NT2/D1 (cell line): ENCODE measurements around the gene PLCB4.

Experiments used
- DNase-seq: peaks from one replicate; pipeline ENCODE4 v3.0.0-alpha.2; 2011; ENCODE audit warnings: low read depth, low spot score
- H3K27me3 ChIP-seq: 2 replicates; pipeline ENCODE4 v1.6.0; 2011; ENCODE audit warnings: mild to moderate bottlenecking; ENCODE audit not compliant: insufficient read length, insufficient read depth
- H3K36me3 ChIP-seq: 2 replicates; pipeline ENCODE4 v1.6.1; 2011; ENCODE audit warnings: mild to moderate bottlenecking, low read length, mixed read lengths; ENCODE audit not compliant: insufficient read depth, insufficient read length
- H3K4me1 ChIP-seq: 2 replicates; pipeline ENCODE4 v1.5.1; 2011; ENCODE audit not compliant: insufficient read depth, insufficient read length
- H3K4me3 ChIP-seq: 2 replicates; pipeline ENCODE4 v1.5.1; 2011; ENCODE audit warnings: low read depth; ENCODE audit not compliant: insufficient read length
- H3K9ac ChIP-seq: 2 replicates; pipeline ENCODE4 v1.6.0; 2011; ENCODE audit warnings: low read depth; ENCODE audit not compliant: insufficient read length
- H3K9me3 ChIP-seq: 2 replicates; pipeline ENCODE4 v1.5.1; 2011; ENCODE audit warnings: mild to moderate bottlenecking, low read length; ENCODE audit not compliant: insufficient read depth
- SUZ12 ChIP-seq: IDR thresholded peaks from 2 replicates; pipeline ENCODE4 v1.6.1; 2011; ENCODE audit not compliant: insufficient read length, insufficient read depth; ENCODE audit errors: extremely low read depth
- YY1 ChIP-seq: IDR thresholded peaks from 2 replicates; pipeline ENCODE4 v1.6.1; 2011; ENCODE audit not compliant: insufficient read length, insufficient read depth
- ZNF274 ChIP-seq: IDR thresholded peaks from 2 replicates; pipeline ENCODE4 v1.6.1; 2011; ENCODE audit warnings: mild to moderate bottlenecking, low read depth, low read length

PLCB4 gene

GRCh38 chr20:9025643-9026042, 43.2 kb upstream of the PLCB4 start:
- Histone ChIP-seq H3K9me3 (no peaks in the 10 kb centered on the region), H3K4me3 (no peak overlapping the region), H3K4me1 (no peaks in the 10 kb centered on the region), H3K36me3 (no peaks in the 10 kb centered on the region), H3K9ac (no peak overlapping the region), H3K27me3 (no peaks in the 10 kb centered on the region)
- TF ChIP-seq SUZ12 (no peak), YY1 (no peak), ZNF274 (no peak)
- no peak for DNase-seq

- H3K27me3 ChIP-seq: no peaks in the 10 kb centered on the region
- H3K36me3 ChIP-seq: no peaks in the 10 kb centered on the region
- no peaks in the 10 kb centered on the region for H3K9me3 ChIP-seq
- no peak overlapping the region for H3K4me3 ChIP-seq
- DNase-seq: no peak
- no peak overlapping the region for H3K9ac ChIP-seq
- no peak for TF ChIP-seq ZNF274
- no peak for TF ChIP-seq YY1
- no peak for TF ChIP-seq SUZ12
- H3K4me1 ChIP-seq: no peaks in the 10 kb centered on the region
Measured at GRCh38 chr20:9027626-9028025, 41.3 kb upstream of the PLCB4 start.

DNA sequence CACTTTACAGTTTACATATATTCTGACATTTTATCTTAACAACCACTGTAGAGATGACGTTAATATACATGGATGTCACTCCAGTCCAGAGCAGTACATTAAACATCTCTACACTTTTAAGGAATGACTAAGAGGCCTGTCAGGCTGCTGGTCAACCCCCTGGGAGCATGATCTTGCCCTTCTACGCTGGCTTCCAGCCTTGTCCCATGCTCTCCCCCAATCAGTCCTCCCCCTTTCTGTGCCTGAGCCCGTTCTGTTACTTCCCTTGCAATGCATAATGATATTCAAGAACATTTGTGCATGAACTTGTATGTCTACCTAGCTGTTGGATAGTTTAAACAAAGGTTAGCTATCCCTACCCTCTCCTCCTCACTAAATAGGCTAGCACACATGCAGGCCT, 40.5 kb upstream of the PLCB4 start:
- no peak for DNase-seq
- Histone ChIP-seq H3K27me3 (no peaks in the 10 kb centered on the region), H3K9ac (no peak overlapping the region), H3K4me3 (no peak overlapping the region), H3K36me3 (no peaks in the 10 kb centered on the region), H3K9me3 (no peaks in the 10 kb centered on the region), H3K4me1 (no peaks in the 10 kb centered on the region)
- no peak for TF ChIP-seq YY1
- no peak for TF ChIP-seq ZNF274
- no peak for TF ChIP-seq SUZ12

DNA sequence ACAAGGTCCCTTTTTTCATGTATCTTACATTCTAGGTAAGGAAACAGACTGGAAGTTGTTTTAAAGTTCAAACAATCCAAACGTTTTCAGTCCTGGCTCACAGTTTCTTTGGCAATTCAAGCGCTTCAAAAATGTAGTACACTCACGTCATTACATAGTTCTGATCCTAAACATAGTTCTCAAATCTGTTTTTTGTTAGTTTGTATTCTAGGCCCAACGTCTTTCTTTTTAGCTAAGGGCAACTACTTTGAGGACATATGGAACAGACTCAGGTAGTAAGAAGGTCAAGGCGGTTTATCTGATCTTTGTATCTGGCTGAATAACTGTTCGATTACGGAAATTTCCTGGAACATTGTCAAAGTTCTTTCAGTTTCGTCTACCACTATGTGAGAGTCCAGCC, 36.9 kb upstream of the PLCB4 start:
- Histone ChIP-seq H3K27me3 (no peaks in the 10 kb centered on the region), H3K9me3 (no peaks in the 10 kb centered on the region), H3K4me3 (no peak overlapping the region), H3K9ac (no peak overlapping the region), H3K4me1 (no peaks in the 10 kb centered on the region), H3K36me3 (no peaks in the 10 kb centered on the region)
- TF ChIP-seq YY1: no peak
- TF ChIP-seq ZNF274: no peak
- TF ChIP-seq SUZ12: no peak
- no peak for DNase-seq

DNA sequence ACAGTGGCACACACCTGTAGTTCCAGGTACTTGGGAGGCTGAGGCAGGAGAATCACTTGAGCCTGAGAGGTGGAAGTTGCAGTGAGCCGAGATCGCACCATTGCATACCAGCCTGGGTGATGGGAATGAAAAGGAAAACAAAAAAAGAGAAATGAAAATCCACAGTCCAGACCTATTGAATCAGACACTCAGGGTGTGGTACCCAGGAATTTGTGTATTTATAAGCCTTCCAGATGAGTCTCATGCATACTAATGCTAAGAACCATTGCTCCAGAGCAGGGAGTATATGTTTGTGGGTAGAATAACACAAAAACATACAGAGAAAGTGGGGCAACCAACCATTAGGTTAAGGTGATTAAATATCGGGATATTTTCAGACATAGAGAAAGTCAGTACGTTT, 36.1 kb upstream of the PLCB4 start:
- TF ChIP-seq SUZ12 (no peak), YY1 (no peak), ZNF274 (no peak)
- H3K27me3 ChIP-seq: no peaks in the 10 kb centered on the region
- DNase-seq: no peak
- H3K36me3 ChIP-seq: no peaks in the 10 kb centered on the region
- H3K4me3 ChIP-seq: no peak overlapping the region
- no peak overlapping the region for H3K9ac ChIP-seq
- H3K9me3 ChIP-seq: no peaks in the 10 kb centered on the region
- H3K4me1 ChIP-seq: no peaks in the 10 kb centered on the region

DNA sequence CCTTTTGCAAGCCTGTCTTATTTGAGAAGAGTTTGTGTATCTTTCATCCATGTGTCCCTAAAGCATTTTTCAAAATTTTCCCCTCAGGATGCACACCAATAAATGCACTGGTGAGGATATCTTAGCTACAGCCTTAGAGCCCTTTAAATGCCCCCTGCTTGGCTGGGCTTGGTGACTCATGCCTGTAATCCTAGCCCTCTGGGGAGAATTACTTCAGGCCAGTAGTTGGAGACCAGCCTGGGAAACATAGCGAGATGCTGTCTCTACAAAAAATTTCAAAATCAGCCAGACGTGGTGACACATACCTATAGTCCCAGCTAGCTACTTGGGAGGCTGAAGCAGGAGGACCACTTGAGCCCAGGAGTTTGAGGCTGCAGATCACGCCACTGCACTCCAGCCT, 33.8 kb upstream of the PLCB4 start:
- no peaks in the 10 kb centered on the region for H3K9me3 ChIP-seq
- no peaks in the 10 kb centered on the region for H3K27me3 ChIP-seq
- H3K4me1 ChIP-seq: no peaks in the 10 kb centered on the region
- H3K9ac ChIP-seq: no peak overlapping the region
- no peak overlapping the region for H3K4me3 ChIP-seq
- H3K36me3 ChIP-seq: no peaks in the 10 kb centered on the region
- TF ChIP-seq SUZ12: no peak
- TF ChIP-seq YY1: no peak
- no peak for TF ChIP-seq ZNF274
- DNase-seq: no peak

DNA sequence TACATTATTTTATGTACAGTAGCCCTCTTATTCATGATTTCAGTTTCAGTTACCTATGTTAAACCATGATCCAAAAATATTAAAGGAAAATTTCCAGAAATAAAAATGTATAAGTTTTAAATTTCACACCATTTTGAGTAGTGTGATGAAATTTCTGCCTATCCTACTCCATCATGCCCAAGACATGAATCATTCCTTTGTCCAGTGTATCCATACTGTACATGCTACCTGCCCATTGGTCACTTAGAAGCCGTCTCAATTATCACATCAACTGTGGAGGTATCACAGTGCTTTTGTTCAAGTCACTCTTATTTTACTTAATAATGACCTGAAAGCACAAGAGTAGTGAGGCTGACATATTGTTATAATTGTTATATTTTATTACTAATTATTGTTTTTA, 32.3 kb upstream of the PLCB4 start:
- no peaks in the 10 kb centered on the region for H3K36me3 ChIP-seq
- no peak overlapping the region for H3K4me3 ChIP-seq

More for the DNA sequence above, 32.3 kb upstream of the PLCB4 start:
- Histone ChIP-seq H3K27me3 (no peaks in the 10 kb centered on the region), H3K9ac (no peak overlapping the region), H3K4me1 (no peaks in the 10 kb centered on the region), H3K9me3 (no peaks in the 10 kb centered on the region)
- no peak for TF ChIP-seq SUZ12
- no peak for TF ChIP-seq ZNF274
- no peak for TF ChIP-seq YY1
- DNase-seq: no peak
